HEK293T (cell line): ENCODE measurements around the gene SSU72.

ENCODE experiments used
- ELF4 ChIP-seq: fragments of 450-650 bp; IDR thresholded peaks from 2 replicates; pipeline ENCODE4 v1.6.1; 2017; ENCODE audit warnings: antibody characterized with exemption
- FOXK2 ChIP-seq: fragments of 450-650 bp; IDR thresholded peaks from 2 replicates; pipeline ENCODE4 v1.6.1; 2016; ENCODE audit warnings: mild to moderate bottlenecking
- FOXM1 ChIP-seq: fragments of 450-650 bp; IDR thresholded peaks from 2 replicates; pipeline ENCODE4 v1.6.1; 2017; ENCODE audit warnings: mild to moderate bottlenecking, borderline replicate concordance
- HDGF ChIP-seq: fragments of 450-650 bp; IDR thresholded peaks from 2 replicates; pipeline ENCODE4 v1.6.1; 2017; ENCODE audit warnings: antibody characterized with exemption, borderline replicate concordance
- L3MBTL2 ChIP-seq: fragments of 450-650 bp; conservative IDR thresholded peaks from 2 replicates; pipeline ENCODE4 v1.6.1; 2016; ENCODE audit warnings: mild to moderate bottlenecking
- LEF1 ChIP-seq: fragments of 450-650 bp; IDR thresholded peaks from 2 replicates; pipeline ENCODE4 v1.6.1; 2017; ENCODE audit warnings: mild to moderate bottlenecking, borderline replicate concordance
- PKNOX1 ChIP-seq: fragments of 450-650 bp; IDR thresholded peaks from 2 replicates; pipeline ENCODE4 v1.6.1; 2016
- SP1 ChIP-seq: fragments of 450-650 bp; IDR thresholded peaks from 2 replicates; pipeline ENCODE4 v1.6.1; 2017
- TARDBP ChIP-seq: fragments of 450-650 bp; IDR thresholded peaks from 2 replicates; pipeline ENCODE4 v1.6.1; 2016

- TF ChIP-seq FOXM1 (no peak), PKNOX1 (no peak), SP1 (no peak), LEF1 (no peak), HDGF (no peak), ELF4 (no peak), TARDBP (no peak), FOXK2 (no peak), L3MBTL2 (no peak)
These were observed 8.1 kb upstream of the SSU72 start for GRCh38 chr1:1582585-1583346.
